Measurements from ENCODE around the gene MRRF. TPM values are rescaled to one million over a fixed set of nuclear protein-coding genes. Genes with fewer than 3 reads are reported as not detected.

The MRRF gene
- total and polyA plus RNA-seq, 2 of the 4 experiments (the other 2 are of a cell fraction) = 32.1 to 38.0 TPM

- no peak overlapping the region for H2BK20ac ChIP-seq (ENCODE audit: low read depth, low read length)
- POLR2A ChIA-PET (ENCODE audit: unreplicated experiment) = no interaction called here
- no peak overlapping the region for H2BK15ac ChIP-seq (ENCODE audit: low read depth, low read length)
- dilution Hi-C loops (cut with HindIII; ENCODE audit: low sequenced_read_pairs, unreplicated experiment) (no loop called here), in situ Hi-C loops (cut with MboI; ENCODE audit: low sequenced_read_pairs) (no loop called here), intact Hi-C loops (cut with micrococcal nuclease) (no loop called here)
- H2BK120ac ChIP-seq (ENCODE audit: low read depth, low read length) = no peak overlapping the region
- no peak overlapping the region for H3K4me3 ChIP-seq (ENCODE audit: insufficient read depth, low read depth, low read length)
- no peak overlapping the region for H3K14ac ChIP-seq (replicated peaks; ENCODE audit: low read depth, low read length)
- H4K20me1 ChIP-seq (ENCODE audit: insufficient read depth, low read length) = no peaks in the 10 kb centered on the region; the same call in 1 of the 2 replicates
- no peak overlapping the region for H4K91ac ChIP-seq (ENCODE audit: insufficient read depth, low read depth, low read length)
- no peak for ATAC-seq (ENCODE audit: low read depth)
- no peak overlapping the region for H3K4me2 ChIP-seq (ENCODE audit: low read depth, low read length)
- no peak overlapping the region for H2AFZ ChIP-seq (replicated peaks; ENCODE audit: low read length, poor library complexity)
- no peak overlapping the region for H4K5ac ChIP-seq (ENCODE audit: low read depth, low read length)
- no peaks in the 10 kb centered on the region for H3K9me1 ChIP-seq (ENCODE audit: insufficient read depth, low read length)
- no TSS peak for BruUV-seq (replicated peaks)
- no peak overlapping the region for H2BK5ac ChIP-seq (ENCODE audit: low read depth, low read length, poor library complexity, severe bottlenecking)
- WGBS, 2 experiments (ENCODE audit: extremely low coverage in 2 of 2, insufficient read length in 1 of 2) = 100% methylated on average over 1 of the region's 7 CpGs; no CpG with 5 or more reads in 1 of the 2 experiments
- H2AK5ac ChIP-seq (ENCODE audit: low read depth, low read length) = no peak overlapping the region
- H4K8ac ChIP-seq (ENCODE audit: low read depth in 2 of 2, low read length in 2 of 2) = no peak overlapping the region
- CTCF ChIA-PET = no interaction called here
- no peak for TF ChIP-seq NFE2L2 (IDR thresholded peaks at IDR 0.05; ENCODE audit: low read depth, low read length)
- TF ChIP-seq CTCF (conservative IDR thresholded peaks at IDR 0.05; ENCODE audit: low read depth, low read length) = no peak
- no peak overlapping the region for H2AK9ac ChIP-seq (replicated peaks; ENCODE audit: low read depth, low read length, poor library complexity)
- no peaks in the 10 kb centered on the region for H3K4me1 ChIP-seq (ENCODE audit: control insufficient read depth, insufficient read depth, low read length)
- peaks cover 9% of the 10 kb centered on the region for H3K9me3 ChIP-seq (ENCODE audit: control insufficient read depth, insufficient read depth, low read length)
- H3K4ac ChIP-seq (ENCODE audit: low read depth, low read length) = no peak overlapping the region
- H3K27me3 ChIP-seq (ENCODE audit: control insufficient read depth, insufficient read depth, low read length) = no peaks in the 10 kb centered on the region
- peaks cover 27 to 28% of the 10 kb centered on the region in 2 experiments for H3K79me1 ChIP-seq (ENCODE audit: low read depth in 1 of 2, low read length in 2 of 2)
- H3K18ac ChIP-seq (ENCODE audit: low read depth, low read length) = no peak overlapping the region
- no peak overlapping the region for H3K23ac ChIP-seq (ENCODE audit: low read depth, low read length)
- H3K56ac ChIP-seq (ENCODE audit: extremely low read depth, insufficient read depth, low read length) = no peak overlapping the region
- H3K36me3 ChIP-seq (ENCODE audit: control insufficient read depth, insufficient read depth, low read length) = peaks cover 16% of the 10 kb centered on the region
- no peak for DNase-seq
- no peak overlapping the region for H3K27ac ChIP-seq (ENCODE audit: insufficient read depth, low read length)
- no peak overlapping the region for H3K9ac ChIP-seq (ENCODE audit: low read depth, low read length)
These were observed 11.4 kb downstream of the MRRF start for GRCh38 chr9:122276096-122276495.

All from IMR-90 (cell line).